Esophagus squamous epithelium (tissue), 4 donors: ENCODE measurements around the gene HNRNPA3.

Experiments
- CTCF ChIP-seq, 6 experiments: fragments of 450-650 bp in 4 of 6; fragments of 200-600 bp in 2 of 6; sonication (generic) in 2 of 6; IDR thresholded peaks; one replicate each; pipeline ENCODE4 v1.5.1; 2016 to 2019; ENCODE audit warnings: antibody characterized with exemption in 6 of 6, mild to moderate bottlenecking in 4 of 6, moderate library complexity in 4 of 6
- POLR2A ChIP-seq, 4 donors: fragments of 450-650 bp; IDR thresholded peaks; one replicate each; pipeline ENCODE4 v1.6.1; 2017; ENCODE audit warnings: antibody characterized with exemption in 4 of 4, mild to moderate bottlenecking in 4 of 4, moderate library complexity in 3 of 4

GRCh38 chr2:177264209-177264692 is 51.7 kb downstream of the HNRNPA3 start:
- TF ChIP-seq CTCF (IDR thresholded peaks at IDR 0.05) = no peak
- no peak for TF ChIP-seq POLR2A (IDR thresholded peaks at IDR 0.05)
